ENCODE data around the gene FUT7. TPM values are rescaled to one million over a fixed set of nuclear protein-coding genes. Genes with fewer than 3 reads are reported as not detected.

Gene FUT7
- total and polyA plus RNA-seq, 9 of the 15 experiments (the other 6 are each of a cell fraction or from before 2014, with no cell fraction given) = not detected

GRCh38 chr9:137046088-137046787 is 14.3 kb upstream of the FUT7 start, which contains the start of gene NPDC1 (continued):
- no peak for TF ChIP-seq FOXM1 (IDR thresholded peaks at IDR 0.05; ENCODE audit: low read depth)
- TF ChIP-seq FOXM1 (CRISPR knock-in tag; IDR thresholded peaks at IDR 0.05; ENCODE audit: low read depth) = peak; percentile 36; the same call in 1 of the 2 replicates
- no peak for TF ChIP-seq MBD1 (CRISPR knock-in tag; IDR thresholded peaks at IDR 0.05)
- 0 out of 2 replicates have a peak, but pooled peaks have one; percentile 29 for TF ChIP-seq RB1 (IDR thresholded peaks at IDR 0.05; ENCODE audit: low read depth)
- no peak for TF ChIP-seq SMARCB1 (IDR thresholded peaks at IDR 0.05; ENCODE audit: insufficient read length, low read depth)
- TF ChIP-seq ZHX1 (conservative IDR thresholded peaks at IDR 0.05; ENCODE audit: low read length) = no peak
- TF ChIP-seq ZBTB11 (CRISPR knock-in tag; IDR thresholded peaks at IDR 0.05) = no peak
- no peak for TF ChIP-seq HNRNPUL1 (IDR thresholded peaks at IDR 0.05; ENCODE audit: low read length)
- no peak for TF ChIP-seq HIVEP1 (CRISPR knock-in tag; IDR thresholded peaks at IDR 0.05)
- peak; percentile 22; the same call in 1 of the 2 replicates for TF ChIP-seq BCOR (IDR thresholded peaks at IDR 0.05)
- TF ChIP-seq, protein P1, sequence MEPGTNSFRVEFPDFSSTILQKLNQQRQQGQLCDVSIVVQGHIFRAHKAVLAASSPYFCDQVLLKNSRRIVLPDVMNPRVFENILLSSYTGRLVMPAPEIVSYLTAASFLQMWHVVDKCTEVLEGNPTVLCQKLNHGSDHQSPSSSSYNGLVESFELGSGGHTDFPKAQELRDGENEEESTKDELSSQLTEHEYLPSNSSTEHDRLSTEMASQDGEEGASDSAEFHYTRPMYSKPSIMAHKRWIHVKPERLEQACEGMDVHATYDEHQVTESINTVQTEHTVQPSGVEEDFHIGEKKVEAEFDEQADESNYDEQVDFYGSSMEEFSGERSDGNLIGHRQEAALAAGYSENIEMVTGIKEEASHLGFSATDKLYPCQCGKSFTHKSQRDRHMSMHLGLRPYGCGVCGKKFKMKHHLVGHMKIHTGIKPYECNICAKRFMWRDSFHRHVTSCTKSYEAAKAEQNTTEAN (CRISPR knock-in tag; IDR thresholded peaks at IDR 0.05) = 0 out of 2 replicates have a peak, but pooled peaks have one; percentile 60
